ENCODE results near the gene BBOF1. TPM values are rescaled to one million over a fixed set of nuclear protein-coding genes. Genes with fewer than 3 reads are reported as not detected.

Gene BBOF1
- polyA plus RNA-seq, 2 donors: 2.4 TPM

Other genes with a start within 250 kb of the BBOF1 start
- 1 to 10 TPM; 3.0 to 4.2 TPM for gene PTGR2, start 167.5 kb upstream of the BBOF1 start, polyA plus RNA-seq
- gene ZNF410, start 132.5 kb upstream of the BBOF1 start, polyA plus RNA-seq: 10 to 100 TPM; 24.6 to 29.9 TPM
- gene FAM161B, start 69.3 kb upstream of the BBOF1 start, polyA plus RNA-seq: 1 to 10 TPM; 1.6 to 1.9 TPM
- gene COQ6, start 69.0 kb upstream of the BBOF1 start, polyA plus RNA-seq: 10 to 100 TPM; 11.2 to 16.4 TPM
- 1 to 10 TPM; 8.1 to 8.3 TPM for gene ENTPD5, start 61 bp upstream of the BBOF1 start, polyA plus RNA-seq
- 1 to 10 TPM; 7.2 TPM for gene ALDH6A1, start 65.1 kb downstream of the BBOF1 start, polyA plus RNA-seq
- 1 to 10 TPM; 2.8 to 3.0 TPM for gene LIN52, start 65.6 kb downstream of the BBOF1 start, polyA plus RNA-seq
- gene VSX2, start 220.1 kb downstream of the BBOF1 start, polyA plus RNA-seq: not detected

Data from esophagus (tissue), 2 donors.